GM12801 (cell line): ENCODE data around the gene DLGAP1.

Experiments used
- CTCF ChIP-seq: IDR thresholded peaks from one replicate; pipeline ENCODE4 v1.5.1; 2011; ENCODE audit warnings: control low read depth; ENCODE audit not compliant: insufficient read length; ENCODE audit errors: extremely low read depth

DLGAP1 gene

GRCh38 chr18:3653263-3653850 lies 801.8 kb downstream of the DLGAP1 start:
- no peak for TF ChIP-seq CTCF

- no peak for TF ChIP-seq CTCF
These were observed 802.5 kb downstream of the DLGAP1 start for GRCh38 chr18:3652380-3653262.

- TF ChIP-seq CTCF: no peak
These were observed 803.8 kb downstream of the DLGAP1 start for GRCh38 chr18:3651266-3651665.

GRCh38 chr18:3649633-3650426 lies 805.3 kb downstream of the DLGAP1 start:
- no peak for TF ChIP-seq CTCF

DNA sequence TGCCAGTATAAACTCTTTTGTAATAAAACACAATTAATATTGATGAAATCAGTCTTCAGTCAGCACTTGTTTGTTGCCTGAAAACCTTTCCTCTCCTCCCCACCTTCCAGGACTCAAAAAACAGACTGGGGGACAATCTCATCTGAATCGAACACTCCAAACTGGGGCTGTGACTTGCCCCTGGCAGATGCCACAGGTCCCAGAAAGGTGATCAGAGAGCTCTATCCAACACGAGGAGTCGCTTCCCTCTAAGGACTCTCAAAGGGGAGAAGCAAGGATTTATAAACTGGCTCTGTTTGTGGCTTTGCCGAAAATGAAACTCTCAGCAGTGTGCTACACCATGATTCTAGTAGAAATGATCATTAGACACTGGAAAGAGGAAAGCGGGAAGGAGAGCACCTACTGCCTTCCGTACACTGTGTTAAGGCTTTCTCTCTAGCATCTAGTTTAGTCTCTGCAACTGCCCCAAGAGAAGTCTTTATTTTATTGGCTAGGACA lies 805.9 kb downstream of the DLGAP1 start:
- no peak for TF ChIP-seq CTCF

DNA sequence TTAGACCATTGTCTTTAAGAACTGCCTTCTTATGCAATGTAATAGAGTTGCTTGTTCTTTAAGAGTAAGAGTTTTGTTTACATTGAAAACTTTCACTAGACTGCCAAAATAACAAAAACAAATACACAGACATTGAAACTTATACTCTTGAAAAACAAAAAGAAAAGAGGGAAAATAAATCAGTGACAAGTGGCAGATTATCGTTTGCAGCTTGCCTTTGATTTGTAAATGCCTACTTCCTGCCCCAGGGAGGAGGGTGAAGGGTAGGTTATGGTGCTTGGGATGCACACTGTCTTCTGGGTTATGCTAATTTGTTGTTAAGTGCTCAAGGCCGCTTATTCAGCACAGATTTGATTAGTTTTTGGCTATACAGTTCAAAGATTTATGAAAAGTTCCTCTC lies 806.5 kb downstream of the DLGAP1 start:
- no peak for TF ChIP-seq CTCF

GRCh38 chr18:3648200-3648599 lies 806.9 kb downstream of the DLGAP1 start:
- no peak for TF ChIP-seq CTCF
